GM23338 (cell line): ENCODE measurements around the gene HSPG2. TPM values are rescaled to one million over a fixed set of nuclear protein-coding genes. Genes with fewer than 3 reads are reported as not detected.

Experiments used
- ATAC-seq: fragments of 200-7000 bp; cut with Tn5 transposase; 3 replicates; pipeline ENCODE4 v1.9.1; 2020
- DNase-seq: peaks from one replicate; pipeline ENCODE4 v3.0.0-alpha.2; 2015; ENCODE audit warnings: low spot score
- H2AFZ ChIP-seq: fragments of 200-600 bp; sonication (generic); 2 replicates; pipeline ENCODE4 v1.8.0; 2016; ENCODE audit warnings: antibody characterized with exemption, mild to moderate bottlenecking, moderate library complexity
- H3F3A ChIP-seq: fragments of 200-600 bp; sonication (generic); replicated peaks from 2 replicates; pipeline ENCODE4 v1.8.0; 2017; ENCODE audit warnings: antibody characterized with exemption, mixed run types, low read depth
- H3K27ac ChIP-seq: fragments of 200-600 bp; sonication (generic); 2 replicates; pipeline ENCODE4 v1.6.1; 2016; ENCODE audit warnings: low read depth
- H3K27me3 ChIP-seq: fragments of 200-600 bp; sonication (generic); 2 replicates; pipeline ENCODE4 v1.8.0; 2016; ENCODE audit warnings: mild to moderate bottlenecking, mixed run types, moderate library complexity; ENCODE audit not compliant: insufficient read depth
- H3K36me3 ChIP-seq: fragments of 200-600 bp; sonication (generic); 2 replicates; pipeline ENCODE4 v1.8.0; 2016; ENCODE audit warnings: mild to moderate bottlenecking; ENCODE audit not compliant: insufficient read depth
- H3K4me1 ChIP-seq: fragments of 200-600 bp; sonication (generic); 2 replicates; pipeline ENCODE4 v1.8.0; 2016; ENCODE audit warnings: mild to moderate bottlenecking, moderate library complexity; ENCODE audit not compliant: insufficient read depth
- H3K4me2 ChIP-seq: fragments of 200-600 bp; sonication (generic); 2 replicates; pipeline ENCODE4 v1.7.1; 2017; ENCODE audit warnings: mixed run types
- H3K4me3 ChIP-seq: fragments of 200-600 bp; sonication (generic); 2 replicates; pipeline ENCODE4 v1.6.1; 2016; ENCODE audit warnings: mixed run types
- H3K79me2 ChIP-seq: fragments of 200-600 bp; sonication (generic); replicated peaks from 2 replicates; pipeline ENCODE4 v1.8.0; 2017; ENCODE audit warnings: mild to moderate bottlenecking; ENCODE audit not compliant: insufficient read depth
- H3K9me2 ChIP-seq: fragments of 200-600 bp; sonication (generic); 2 replicates; pipeline ENCODE4 v1.8.0; 2017; ENCODE audit not compliant: insufficient read depth
- H4K20me1 ChIP-seq: fragments of 200-600 bp; sonication (generic); replicated peaks from 2 replicates; pipeline ENCODE4 v1.8.0; 2017; ENCODE audit warnings: mild to moderate bottlenecking; ENCODE audit not compliant: insufficient read depth
- H3K27ac Mint-ChIP-seq: 2 replicates; pipeline ENCODE4 v1.8.0; 2020; ENCODE audit warnings: inconsistent platforms, mild to moderate bottlenecking, moderate library complexity, mixed read lengths
- H3K27me3 Mint-ChIP-seq: 3 replicates; pipeline ENCODE4 v1.8.0; 2022; ENCODE audit warnings: low read depth, mild to moderate bottlenecking, moderate library complexity, mixed read lengths, inconsistent platforms; ENCODE audit not compliant: insufficient read depth, poor library complexity
- H3K36me3 Mint-ChIP-seq: 3 replicates; pipeline ENCODE4 v1.8.0; 2021; ENCODE audit warnings: low read depth, mild to moderate bottlenecking, inconsistent platforms, moderate library complexity, mixed read lengths
- H3K4me1 Mint-ChIP-seq: 3 replicates; pipeline ENCODE4 v1.8.0; 2020; ENCODE audit warnings: mild to moderate bottlenecking, inconsistent platforms, mixed read lengths
- H3K4me3 Mint-ChIP-seq: 3 replicates; pipeline ENCODE4 v1.8.0; 2021; ENCODE audit warnings: moderate library complexity, mild to moderate bottlenecking, inconsistent platforms, mixed read lengths
- H3K9me3 Mint-ChIP-seq: 3 replicates; pipeline ENCODE4 v1.8.0; 2020; ENCODE audit warnings: moderate library complexity, mild to moderate bottlenecking, inconsistent platforms, mixed read lengths
- CREB1 ChIP-seq: fragments of 250-450 bp; sonication (Bioruptor Pico); IDR thresholded peaks from 2 replicates; pipeline ENCODE4 v1.5.0; 2020; ENCODE audit warnings: low read depth, mild to moderate bottlenecking, moderate library complexity
- CTCF ChIP-seq, 2 experiments: fragments of 200-600 bp in 1 of 2; sonication (generic) in 1 of 2; conservative IDR thresholded peaks; 2 replicates each; pipeline versions ENCODE4 v1.5.1 to v1.6.1; 2016 to 2017; ENCODE audit warnings: antibody characterized with exemption in 2 of 2, low read depth in 2 of 2, mild to moderate bottlenecking in 2 of 2, moderate library complexity in 1 of 2
- ETS1 ChIP-seq: IDR thresholded peaks from 2 replicates; pipeline ENCODE4 v1.6.1; 2016; ENCODE audit warnings: antibody characterized with exemption
- EZH2 ChIP-seq: fragments of 200-600 bp; sonication (generic); IDR thresholded peaks from one replicate; pipeline ENCODE4 v1.8.0; 2017; ENCODE audit warnings: antibody characterized with exemption, mild to moderate bottlenecking, low read depth; ENCODE audit not compliant: unreplicated experiment
- EZH2phosphoT487 ChIP-seq: fragments of 200-600 bp; sonication (generic); IDR thresholded peaks from one replicate; pipeline ENCODE4 v1.8.1; 2018; ENCODE audit warnings: antibody characterized with exemption; ENCODE audit not compliant: unreplicated experiment
- JUNB ChIP-seq: IDR thresholded peaks from one replicate; pipeline ENCODE4 v1.6.1; 2016; ENCODE audit warnings: antibody characterized with exemption; ENCODE audit not compliant: unreplicated experiment
- NANOG ChIP-seq: IDR thresholded peaks from 2 replicates; pipeline ENCODE4 v1.6.1; 2016; ENCODE audit warnings: antibody characterized with exemption, borderline replicate concordance
- POLR2AphosphoS5 ChIP-seq: IDR thresholded peaks from 2 replicates; pipeline ENCODE4 v1.6.1; 2016; ENCODE audit warnings: antibody characterized with exemption, low read depth
- REST ChIP-seq: IDR thresholded peaks from one replicate; pipeline ENCODE4 v1.6.1; 2018; ENCODE audit warnings: antibody characterized with exemption; ENCODE audit not compliant: unreplicated experiment
- STAT1 ChIP-seq: IDR thresholded peaks from one replicate; pipeline ENCODE4 v1.6.1; 2016; ENCODE audit warnings: antibody characterized with exemption; ENCODE audit not compliant: unreplicated experiment
- ZNF114 ChIP-seq: fragments of 250-450 bp; sonication (Bioruptor Pico); IDR thresholded peaks from 2 replicates; pipeline ENCODE4 v1.5.0; 2020; ENCODE audit warnings: mild to moderate bottlenecking, moderate library complexity
- ZNF331 ChIP-seq: fragments of 250-450 bp; sonication (Bioruptor Pico); IDR thresholded peaks from 2 replicates; pipeline ENCODE4 v1.5.0; 2020; ENCODE audit warnings: low read depth, mild to moderate bottlenecking, moderate library complexity
- ZNF462 ChIP-seq: fragments of 250-450 bp; sonication (Bioruptor Pico); IDR thresholded peaks from 2 replicates; pipeline ENCODE4 v1.5.0; 2020; ENCODE audit warnings: mild to moderate bottlenecking, moderate library complexity
- polyA plus RNA-seq: library from polyadenylated mRNA; unstranded; fragments of >200 nt; fragmentation: Nextera tagmentation; extraction: Ambion mirVana; gene quantifications from 2 replicates; pipeline ENCODE4 v1.2.1, GENCODE V29; 2016
- total RNA-seq: library from RNA; depleted of rRNA; stranded (reverse); fragments of >200 nt; shearing (Covaris generic); gene quantifications from 2 replicates; pipeline ENCODE4 v1.2.3, GENCODE V29; 2014

Gene HSPG2
- total and polyA plus RNA-seq, 2 experiments from 2014 or later, result 14.9 to 70.8 TPM

- H3K9me2 ChIP-seq, result no peaks in the 10 kb centered on the region
- Mint-ChIP-seq H3K4me1 (peaks cover 16% of the 10 kb centered on the region), H3K27ac (no peak overlapping the region), H3K9me3 (no peaks in the 10 kb centered on the region; the same call in 2 of the 3 replicates), H3K27me3 (peaks cover 10% of the 10 kb centered on the region), H3K4me3 (no peak overlapping the region), H3K36me3 (no peaks in the 10 kb centered on the region)
- no peaks in the 10 kb centered on the region for H3K79me2 ChIP-seq
- ATAC-seq (no peak), DNase-seq (no peak)
- H2AFZ ChIP-seq, result no peak overlapping the region
- peaks cover 6% of the 10 kb centered on the region; the same call in 1 of the 2 replicates for H3K4me1 ChIP-seq
- no peaks in the 10 kb centered on the region for H4K20me1 ChIP-seq
- H3K36me3 ChIP-seq, result no peaks in the 10 kb centered on the region
- TF ChIP-seq ETS1, result no peak
- no peak for TF ChIP-seq EZH2phosphoT487
- TF ChIP-seq JUNB, result no peak
- TF ChIP-seq ZNF462 (CRISPR knock-in tag), result no peak
- TF ChIP-seq EZH2, result no peak
- TF ChIP-seq ZNF331 (CRISPR knock-in tag), result no peak
- no peak for TF ChIP-seq REST
- TF ChIP-seq POLR2AphosphoS5, result no peak
- no peak for TF ChIP-seq ZNF114 (CRISPR knock-in tag)
- TF ChIP-seq CREB1 (CRISPR knock-in tag), result no peak
- TF ChIP-seq STAT1, result no peak
- TF ChIP-seq NANOG, result no peak
- TF ChIP-seq CTCF (conservative IDR thresholded peaks at IDR 0.05; ENCODE audit: low read depth in 2 of 2), result no peak
- H3F3A ChIP-seq, result no peaks in the 10 kb centered on the region
- H3K4me2 ChIP-seq, result no peak overlapping the region
- no peaks in the 10 kb centered on the region for H3K27me3 ChIP-seq
- no peak overlapping the region for H3K4me3 ChIP-seq
- H3K27ac ChIP-seq, result no peak overlapping the region
These were observed 24.7 kb upstream of the HSPG2 start for GRCh38 chr1:21961799-21962198.
